Measurements from ENCODE around the gene TBC1D32. TPM values are rescaled to one million over a fixed set of nuclear protein-coding genes. Genes with fewer than 3 reads are reported as not detected.

The TBC1D32 gene
- total RNA-seq, 1 experiment from 2014 or later, result 9.0 TPM

DNA sequence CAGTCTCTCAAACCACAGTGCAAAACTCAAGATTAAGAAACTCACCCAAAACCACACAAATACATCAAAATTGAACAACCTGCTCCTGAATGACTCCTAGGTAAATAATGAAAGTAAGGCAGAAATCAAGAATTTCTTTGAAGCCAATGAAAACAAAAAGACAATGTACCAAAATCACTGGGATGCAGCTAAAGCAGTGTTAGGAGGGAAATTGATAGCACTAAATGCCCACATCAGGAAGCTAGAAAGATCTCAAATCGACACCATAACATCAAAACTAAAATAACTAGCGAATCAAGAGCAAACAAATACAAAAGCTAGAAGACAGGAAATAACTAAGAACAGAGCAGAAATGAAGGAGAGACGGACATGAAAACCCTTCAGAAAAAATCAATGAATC lies 70.5 kb downstream of the TBC1D32 start:
- H3K4me3 Mint-ChIP-seq, result no peak overlapping the region
- Histone ChIP-seq H3K14ac (ENCODE audit: insufficient read depth, low read length) (no peak overlapping the region), H4K91ac (ENCODE audit: insufficient read length, low read depth, low read length) (no peak overlapping the region), H3K9me3 (ENCODE audit: control insufficient read depth, low read depth, low read length) (no peaks in the 10 kb centered on the region), H4K8ac (replicated peaks; ENCODE audit: insufficient read length, low read depth, low read length) (no peak overlapping the region), H3K79me2 (ENCODE audit: insufficient read depth, low read length) (no peaks in the 10 kb centered on the region), H4K5ac (ENCODE audit: insufficient read length, low read depth, low read length) (no peak overlapping the region), H2BK5ac (ENCODE audit: insufficient read length, low read length) (no peak overlapping the region), H3K56ac (ENCODE audit: insufficient read length, low read depth, low read length) (no peak overlapping the region), H2AFZ (ENCODE audit: low read length) (no peak overlapping the region), H2BK12ac (ENCODE audit: insufficient read length, low read depth, low read length) (no peak overlapping the region), H3K4ac (ENCODE audit: low read depth, low read length) (no peak overlapping the region), H3K4me2 (ENCODE audit: insufficient read depth, insufficient read length, low read length) (no peak overlapping the region), H3K27ac (ENCODE audit: insufficient read length, low read depth, low read length) (no peak overlapping the region), H3K27me3 (ENCODE audit: insufficient read depth, low read length) (no peaks in the 10 kb centered on the region), H3K23me2 (ENCODE audit: insufficient read length, low read depth, low read length, poor library complexity, severe bottlenecking) (no peaks in the 10 kb centered on the region), H3T11ph (ENCODE audit: low read length) (no peak overlapping the region), H3K4me1 (ENCODE audit: insufficient read depth, low read length) (no peaks in the 10 kb centered on the region), H2BK20ac (ENCODE audit: low read depth, low read length, poor library complexity, severe bottlenecking) (no peak overlapping the region), H3K79me1 (ENCODE audit: insufficient read depth, low read depth, low read length, poor library complexity, severe bottlenecking) (no peaks in the 10 kb centered on the region), H3K9ac (ENCODE audit: extremely low read depth, insufficient read length, low read length) (no peak overlapping the region), H3K18ac (ENCODE audit: insufficient read length, low read depth, low read length) (no peak overlapping the region), H4K20me1 (ENCODE audit: control insufficient read depth, insufficient read depth, insufficient read length) (no peaks in the 10 kb centered on the region), H2BK120ac (ENCODE audit: low read depth, low read length, poor library complexity, severe bottlenecking) (no peak overlapping the region), H2AK5ac (ENCODE audit: insufficient read length, low read length) (no peak overlapping the region), H2BK15ac (ENCODE audit: low read depth, low read length) (no peak overlapping the region), H3K23ac (ENCODE audit: insufficient read length, low read depth, low read length) (no peak overlapping the region)
- DNase-seq, result no peak
- H3K27ac Mint-ChIP-seq, result no peak overlapping the region
- H3K27me3 Mint-ChIP-seq (ENCODE audit: low read depth), result no peaks in the 10 kb centered on the region
- peaks cover 43 to 50% of the 10 kb centered on the region in 2 experiments for H3K9me3 Mint-ChIP-seq
- no CpG with 5 or more reads among the region's 3 CpGs for WGBS (ENCODE audit: extremely low coverage, insufficient read length, low lambda C conversion rate)
- no peaks in the 10 kb centered on the region for H3K4me1 Mint-ChIP-seq
- TF ChIP-seq, protein P1, sequence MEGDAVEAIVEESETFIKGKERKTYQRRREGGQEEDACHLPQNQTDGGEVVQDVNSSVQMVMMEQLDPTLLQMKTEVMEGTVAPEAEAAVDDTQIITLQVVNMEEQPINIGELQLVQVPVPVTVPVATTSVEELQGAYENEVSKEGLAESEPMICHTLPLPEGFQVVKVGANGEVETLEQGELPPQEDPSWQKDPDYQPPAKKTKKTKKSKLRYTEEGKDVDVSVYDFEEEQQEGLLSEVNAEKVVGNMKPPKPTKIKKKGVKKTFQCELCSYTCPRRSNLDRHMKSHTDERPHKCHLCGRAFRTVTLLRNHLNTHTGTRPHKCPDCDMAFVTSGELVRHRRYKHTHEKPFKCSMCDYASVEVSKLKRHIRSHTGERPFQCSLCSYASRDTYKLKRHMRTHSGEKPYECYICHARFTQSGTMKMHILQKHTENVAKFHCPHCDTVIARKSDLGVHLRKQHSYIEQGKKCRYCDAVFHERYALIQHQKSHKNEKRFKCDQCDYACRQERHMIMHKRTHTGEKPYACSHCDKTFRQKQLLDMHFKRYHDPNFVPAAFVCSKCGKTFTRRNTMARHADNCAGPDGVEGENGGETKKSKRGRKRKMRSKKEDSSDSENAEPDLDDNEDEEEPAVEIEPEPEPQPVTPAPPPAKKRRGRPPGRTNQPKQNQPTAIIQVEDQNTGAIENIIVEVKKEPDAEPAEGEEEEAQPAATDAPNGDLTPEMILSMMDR (conservative IDR thresholded peaks at IDR 0.05), result no peak
- peaks cover 14 to 75% (median 70%) of the 10 kb centered on the region in 3 experiments for H3K36me3 Mint-ChIP-seq (ENCODE audit: insufficient read depth in 1 of 3, low read depth in 3 of 3)
